Measurements from ENCODE around the gene IKZF4. TPM values are rescaled to one million over a fixed set of nuclear protein-coding genes. Genes with fewer than 3 reads are reported as not detected.
"Not testable (repeated sequence)": the region's sequence is repeated elsewhere in the genome, so short reads cannot be mapped to it uniquely, and the experiment has no call there.

IKZF4 gene
- total RNA-seq, 1 donor: 1.3 TPM

DNA sequence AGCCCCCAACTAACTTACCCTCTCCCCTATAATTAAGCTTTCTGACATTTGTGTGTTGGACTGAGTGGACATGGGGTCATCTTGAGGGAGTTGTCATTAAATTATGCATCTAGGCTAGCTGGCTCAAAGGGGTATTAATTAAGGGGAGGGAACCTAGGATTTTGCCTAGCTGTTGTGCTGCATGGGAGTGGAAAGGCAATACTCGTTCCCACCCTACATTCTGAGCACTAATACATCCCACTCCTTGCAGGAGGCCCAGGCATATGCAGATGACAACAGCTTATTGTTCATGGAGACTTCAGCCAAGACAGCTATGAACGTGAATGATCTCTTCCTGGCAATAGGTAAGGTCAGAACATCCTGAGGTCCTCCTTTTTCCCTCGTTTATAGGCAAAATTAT lies 29.7 kb upstream of the IKZF4 start:
- no peaks in the 10 kb centered on the region for H3K27me3 ChIP-seq (ENCODE audit: insufficient read depth, low read length)
- H3K4me3 ChIP-seq (ENCODE audit: low read length): no peak overlapping the region
- peaks cover 3% of the 10 kb centered on the region for H3K4me1 ChIP-seq (ENCODE audit: insufficient read depth, low read length)
- H3K9me3 ChIP-seq (ENCODE audit: low read depth, low read length): no peaks in the 10 kb centered on the region

DNA sequence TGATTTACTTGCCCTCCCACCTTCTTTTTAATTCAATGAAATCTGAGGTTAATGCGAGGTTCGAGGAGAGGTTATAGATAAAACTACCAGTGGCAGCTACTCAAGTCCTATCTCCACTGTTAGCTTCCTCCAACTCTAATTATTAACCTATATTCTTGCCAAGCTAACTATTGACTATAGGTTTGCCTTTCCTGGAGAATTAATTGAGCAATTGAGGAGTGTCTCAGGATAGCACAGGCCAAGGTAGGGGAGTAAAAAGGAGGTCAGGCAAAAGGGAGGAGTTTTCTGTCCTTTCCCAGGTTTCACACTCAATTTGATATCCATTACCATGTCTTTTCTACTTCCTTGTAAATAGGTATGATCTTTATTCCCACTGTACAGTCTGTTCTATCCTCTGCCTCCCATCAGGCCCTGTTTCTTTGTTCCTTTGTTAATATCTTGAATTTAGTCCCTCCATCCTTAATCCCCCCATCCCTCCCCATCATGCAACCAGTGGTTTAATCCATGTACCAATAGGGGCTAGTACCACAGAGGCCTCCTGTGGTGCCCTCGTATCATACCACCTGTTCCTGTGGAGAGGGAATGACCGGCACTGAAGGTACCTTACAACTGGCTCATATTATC lies 27.5 kb upstream of the IKZF4 start:
- H3K4me3 ChIP-seq (ENCODE audit: low read length): no peak overlapping the region

DNA sequence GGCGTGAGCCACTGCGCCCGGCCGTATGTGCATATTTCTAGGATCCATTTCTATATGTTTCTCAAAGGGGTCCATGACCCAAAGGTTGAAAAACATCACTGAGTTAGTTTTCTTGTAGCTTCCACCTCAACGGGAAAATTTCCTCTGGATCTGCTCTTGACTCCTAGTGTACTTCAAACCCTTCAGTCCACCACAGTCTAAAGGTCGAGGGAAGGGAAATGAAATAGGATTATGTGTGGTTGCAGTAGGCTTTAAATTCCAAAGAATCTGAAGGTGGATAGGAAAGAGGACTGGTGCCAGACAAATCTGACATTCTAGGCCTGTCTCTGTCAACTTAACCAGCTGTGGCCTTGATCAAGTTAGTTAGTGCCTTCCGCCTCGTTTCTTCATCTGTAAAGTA lies 25.5 kb upstream of the IKZF4 start:
- H3K27me3 ChIP-seq (ENCODE audit: insufficient read depth, low read length): no peaks in the 10 kb centered on the region
- no peak overlapping the region for H3K4me3 ChIP-seq (ENCODE audit: low read length)
- H3K4me1 ChIP-seq (ENCODE audit: insufficient read depth, low read length): peaks cover 24% of the 10 kb centered on the region
- H3K9me3 ChIP-seq (ENCODE audit: low read depth, low read length): no peaks in the 10 kb centered on the region

More for the DNA sequence above, 27.5 kb upstream of the IKZF4 start:
- no peaks in the 10 kb centered on the region for H3K9me3 ChIP-seq (ENCODE audit: low read depth, low read length)
- no peaks in the 10 kb centered on the region for H3K27me3 ChIP-seq (ENCODE audit: insufficient read depth, low read length)
- H3K4me1 ChIP-seq (ENCODE audit: insufficient read depth, low read length): peaks cover 24% of the 10 kb centered on the region

DNA sequence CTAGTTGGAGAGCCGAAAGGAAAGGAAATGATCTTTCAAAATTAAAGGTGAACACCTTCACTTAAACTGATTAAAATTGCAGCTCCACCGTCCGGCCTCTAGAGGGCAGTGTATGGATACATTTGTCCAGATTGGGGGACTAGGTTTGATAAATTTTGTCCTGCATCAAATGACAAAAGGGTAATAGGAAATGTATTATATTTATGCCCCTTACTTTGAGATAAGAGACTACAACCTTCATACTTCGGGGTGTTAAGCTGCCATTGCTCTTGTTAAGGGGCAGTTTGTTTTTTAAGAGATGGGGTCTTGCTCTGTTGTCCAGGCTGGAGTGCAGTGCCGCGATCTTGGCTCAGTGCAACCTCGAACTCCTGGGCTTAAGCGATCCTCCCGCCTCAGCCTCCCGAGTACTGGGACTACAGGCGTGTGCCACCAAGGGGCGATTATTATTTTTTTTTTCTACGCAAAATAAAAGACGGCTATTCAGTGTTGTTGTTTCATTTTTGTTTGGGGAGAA lies 24.6 kb upstream of the IKZF4 start:
- H3K9me3 ChIP-seq (ENCODE audit: low read depth, low read length): no peaks in the 10 kb centered on the region
- no peaks in the 10 kb centered on the region for H3K27me3 ChIP-seq (ENCODE audit: insufficient read depth, low read length)
- H3K4me3 ChIP-seq (ENCODE audit: low read length): peak overlapping the region; percentile 41
- H3K4me1 ChIP-seq (ENCODE audit: insufficient read depth, low read length): peaks cover 24% of the 10 kb centered on the region

DNA sequence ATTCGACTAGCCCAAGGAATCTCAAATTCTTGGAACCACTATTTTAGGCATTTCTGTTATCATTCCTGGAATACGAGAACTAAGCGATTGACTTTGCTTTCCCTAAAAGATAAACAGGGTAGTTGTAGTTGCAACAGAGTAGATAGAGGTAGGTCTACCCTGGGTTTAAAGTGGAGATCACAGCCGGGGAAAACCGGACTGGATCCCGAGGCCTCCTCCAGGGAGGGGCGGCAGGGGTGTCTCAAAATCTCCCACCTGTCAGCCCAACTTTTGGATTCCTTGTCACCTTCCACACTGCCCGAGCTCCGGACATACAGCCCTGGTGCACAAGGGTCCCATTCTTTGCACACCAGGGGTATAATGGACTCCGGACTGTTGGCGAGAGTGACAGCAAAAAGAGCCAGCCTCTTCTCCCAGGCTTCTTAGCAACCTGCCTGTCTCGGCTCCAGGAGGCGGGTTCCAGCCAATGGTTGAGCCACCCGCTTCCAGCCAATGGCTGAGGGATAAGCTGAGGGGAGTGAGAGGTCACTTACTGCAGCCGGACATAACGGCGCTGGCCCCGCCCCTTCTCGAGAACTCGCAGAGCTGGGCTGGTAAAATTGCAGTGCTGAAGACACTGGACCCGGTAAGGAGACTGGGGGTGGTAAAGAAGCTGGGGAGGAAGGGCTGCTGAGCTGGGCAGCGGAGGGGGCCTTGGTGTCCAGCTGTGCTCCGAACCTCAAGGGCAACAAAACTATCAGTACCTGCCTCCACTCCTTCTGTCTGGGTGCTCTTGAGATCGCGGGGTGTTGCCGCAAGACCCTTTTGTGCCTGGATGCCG lies 23.9 kb upstream of the IKZF4 start, which contains the start of gene SUOX:
SUOX (plus strand) TSS at position 562 of the 820 bp plus-strand sequence. CDS start 4,946 bp downstream, outside the sequence.
- H3K4me3 ChIP-seq (ENCODE audit: low read length): peak within 1 kb of the TSS; percentile 41
- H3K9me3 ChIP-seq (ENCODE audit: low read depth, low read length): no peaks in the 10 kb centered on the region
- H3K4me1 ChIP-seq (ENCODE audit: insufficient read depth, low read length): peaks cover 24% of the 10 kb centered on the region
- no peaks in the 10 kb centered on the region for H3K27me3 ChIP-seq (ENCODE audit: insufficient read depth, low read length)

DNA sequence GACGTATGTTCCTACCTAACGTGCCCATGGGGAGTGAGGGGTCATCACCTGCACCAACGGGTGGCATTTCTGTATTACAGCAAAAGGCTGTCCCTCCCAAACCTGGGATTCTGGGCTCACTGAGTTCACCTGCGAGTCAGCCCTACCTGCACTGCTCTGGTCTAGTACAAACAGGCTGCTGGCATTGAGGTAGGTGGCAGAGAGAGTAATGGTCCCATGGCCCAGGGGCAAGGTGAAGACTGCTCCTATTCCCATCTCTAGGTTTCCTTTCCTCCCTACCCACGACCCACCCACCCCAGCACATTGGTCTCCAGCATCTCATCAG lies 23.3 kb upstream of the IKZF4 start:
- no peaks in the 10 kb centered on the region for H3K9me3 ChIP-seq (ENCODE audit: low read depth, low read length)
- H3K27me3 ChIP-seq (ENCODE audit: insufficient read depth, low read length): no peaks in the 10 kb centered on the region
- peaks cover 24% of the 10 kb centered on the region for H3K4me1 ChIP-seq (ENCODE audit: insufficient read depth, low read length)
- peak overlapping the region; percentile 41 for H3K4me3 ChIP-seq (ENCODE audit: low read length)

DNA sequence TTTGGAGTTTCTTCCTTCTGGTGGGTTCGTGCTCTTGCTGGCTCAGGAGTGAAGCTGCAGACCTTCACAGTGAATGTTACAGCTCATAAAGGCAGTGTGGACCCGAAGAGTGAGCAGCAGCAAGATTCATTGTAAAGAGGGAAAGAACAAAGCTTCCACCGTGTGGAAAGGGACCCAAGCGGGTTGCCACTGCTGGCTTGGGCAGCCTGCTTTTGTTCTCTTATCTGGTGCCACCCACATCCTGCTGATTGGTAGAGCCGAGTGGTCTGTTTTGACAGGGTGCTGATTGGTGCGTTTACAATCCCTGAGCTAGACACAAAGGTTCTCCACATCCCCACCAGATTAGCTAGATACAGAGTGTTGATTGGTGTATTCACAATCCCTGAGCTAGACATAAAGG lies 21.3 kb upstream of the IKZF4 start:
- not testable (repeated sequence) for H3K27me3 ChIP-seq (ENCODE audit: insufficient read depth, low read length); H3K4me3 ChIP-seq (ENCODE audit: low read length); H3K9me3 ChIP-seq (ENCODE audit: low read depth, low read length)
- H3K4me1 ChIP-seq (ENCODE audit: insufficient read depth, low read length): peaks cover 24% of the 10 kb centered on the region

DNA sequence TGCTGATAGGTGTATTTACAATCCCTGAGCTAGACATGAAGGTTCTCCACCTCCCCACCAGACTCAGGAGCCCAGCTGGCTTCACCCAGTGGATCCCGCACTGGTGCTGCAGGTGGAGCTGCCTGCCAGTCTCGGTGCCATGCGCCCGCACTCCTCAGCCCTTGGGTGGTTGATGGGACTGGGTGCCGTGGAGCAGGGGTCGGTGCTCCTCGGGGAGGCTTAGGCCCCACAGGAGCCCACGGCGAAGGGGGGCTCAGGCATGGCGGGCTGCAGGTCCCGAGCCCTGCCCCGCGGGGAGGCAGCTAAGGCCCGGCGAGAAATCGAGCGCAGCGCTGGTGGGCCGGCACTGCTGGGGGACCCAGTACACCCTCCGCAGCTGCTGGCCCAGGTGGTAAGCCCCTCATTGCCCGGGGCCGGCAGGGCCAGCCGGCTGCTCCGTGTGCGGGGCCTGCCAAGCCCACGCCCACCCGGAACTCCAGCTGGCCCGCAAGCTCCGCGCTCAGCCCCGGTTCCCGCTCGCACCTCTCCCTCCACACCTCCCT lies 20.8 kb upstream of the IKZF4 start:
- not testable (repeated sequence) for H3K9me3 ChIP-seq (ENCODE audit: low read depth, low read length); H3K4me3 ChIP-seq (ENCODE audit: low read length); H3K27me3 ChIP-seq (ENCODE audit: insufficient read depth, low read length)
- peaks cover 24% of the 10 kb centered on the region for H3K4me1 ChIP-seq (ENCODE audit: insufficient read depth, low read length)

DNA sequence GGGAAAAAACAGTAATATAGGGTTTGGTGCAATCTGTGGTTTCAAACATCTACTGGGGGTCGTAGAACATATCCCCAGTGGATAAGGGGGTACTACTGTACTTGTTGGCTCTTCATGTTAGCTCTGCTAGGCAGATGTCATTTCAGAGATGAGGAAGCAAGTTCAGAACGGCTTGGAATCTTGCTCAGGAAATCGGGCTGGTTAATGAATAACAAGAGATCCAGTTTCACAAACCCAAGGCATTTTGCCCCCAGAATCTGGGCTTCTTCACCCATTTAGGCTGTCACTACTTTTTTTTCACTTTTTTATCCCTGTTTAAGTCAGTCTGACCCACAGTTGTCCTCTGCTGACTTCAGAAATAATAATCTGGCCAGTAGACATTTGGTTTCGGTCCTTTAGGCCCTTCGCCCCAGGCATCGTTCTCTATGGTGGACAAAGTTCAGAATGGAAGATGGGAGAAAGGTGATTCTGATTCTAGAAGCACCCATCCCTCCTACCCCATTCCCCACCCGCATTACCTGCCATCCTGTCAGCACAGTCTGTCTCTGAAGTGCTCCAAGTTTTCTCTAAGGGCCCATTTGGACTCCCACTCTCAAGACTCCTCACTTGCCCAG lies 19.2 kb upstream of the IKZF4 start:
- H3K9me3 ChIP-seq (ENCODE audit: low read depth, low read length): no peaks in the 10 kb centered on the region

DNA sequence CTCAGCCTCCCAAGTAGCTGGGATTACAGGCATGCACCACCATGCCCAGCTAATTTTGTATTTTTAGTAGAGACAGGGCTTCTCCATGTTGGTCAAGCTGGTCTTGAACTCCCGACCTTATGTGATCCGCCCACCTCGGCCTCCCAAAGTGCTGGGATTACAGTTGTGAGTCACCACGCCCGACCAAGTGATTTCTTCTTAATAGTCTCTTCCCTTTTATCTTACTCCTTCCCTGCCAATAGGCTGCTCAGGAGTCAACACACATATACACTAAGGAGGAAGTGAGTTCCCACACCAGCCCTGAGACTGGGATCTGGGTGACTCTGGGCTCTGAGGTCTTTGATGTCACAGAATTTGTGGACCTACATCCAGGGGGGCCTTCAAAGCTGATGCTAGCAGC lies 17.5 kb upstream of the IKZF4 start:
- H3K4me3 ChIP-seq (ENCODE audit: low read length); H3K9me3 ChIP-seq (ENCODE audit: low read depth, low read length); H3K27me3 ChIP-seq (ENCODE audit: insufficient read depth, low read length): not testable (repeated sequence)
- H3K4me1 ChIP-seq (ENCODE audit: insufficient read depth, low read length): peaks cover 18% of the 10 kb centered on the region

More for the DNA sequence above, 19.2 kb upstream of the IKZF4 start:
- peaks cover 24% of the 10 kb centered on the region for H3K4me1 ChIP-seq (ENCODE audit: insufficient read depth, low read length)
- no peaks in the 10 kb centered on the region for H3K27me3 ChIP-seq (ENCODE audit: insufficient read depth, low read length)
- H3K4me3 ChIP-seq (ENCODE audit: low read length): no peak overlapping the region

DNA sequence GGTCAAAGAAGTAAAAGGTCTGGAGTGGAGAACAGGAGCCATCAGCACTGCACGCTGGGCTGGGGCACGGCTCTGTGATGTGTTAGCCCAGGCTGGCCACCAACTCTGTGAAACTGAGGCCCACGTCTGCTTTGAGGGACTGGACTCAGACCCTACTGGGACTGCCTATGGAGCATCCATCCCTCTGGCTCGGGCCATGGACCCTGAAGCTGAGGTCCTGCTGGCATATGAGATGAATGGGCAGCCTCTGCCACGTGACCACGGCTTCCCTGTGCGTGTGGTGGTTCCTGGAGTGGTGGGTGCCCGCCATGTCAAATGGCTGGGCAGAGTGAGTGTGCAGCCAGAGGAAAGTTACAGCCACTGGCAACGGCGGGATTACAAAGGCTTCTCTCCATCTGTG lies 16.6 kb upstream of the IKZF4 start:
- Histone ChIP-seq H3K27me3 (ENCODE audit: insufficient read depth, low read length) (no peaks in the 10 kb centered on the region), H3K4me3 (ENCODE audit: low read length) (no peak overlapping the region), H3K9me3 (ENCODE audit: low read depth, low read length) (no peaks in the 10 kb centered on the region), H3K4me1 (ENCODE audit: insufficient read depth, low read length) (peaks cover 18% of the 10 kb centered on the region)

DNA sequence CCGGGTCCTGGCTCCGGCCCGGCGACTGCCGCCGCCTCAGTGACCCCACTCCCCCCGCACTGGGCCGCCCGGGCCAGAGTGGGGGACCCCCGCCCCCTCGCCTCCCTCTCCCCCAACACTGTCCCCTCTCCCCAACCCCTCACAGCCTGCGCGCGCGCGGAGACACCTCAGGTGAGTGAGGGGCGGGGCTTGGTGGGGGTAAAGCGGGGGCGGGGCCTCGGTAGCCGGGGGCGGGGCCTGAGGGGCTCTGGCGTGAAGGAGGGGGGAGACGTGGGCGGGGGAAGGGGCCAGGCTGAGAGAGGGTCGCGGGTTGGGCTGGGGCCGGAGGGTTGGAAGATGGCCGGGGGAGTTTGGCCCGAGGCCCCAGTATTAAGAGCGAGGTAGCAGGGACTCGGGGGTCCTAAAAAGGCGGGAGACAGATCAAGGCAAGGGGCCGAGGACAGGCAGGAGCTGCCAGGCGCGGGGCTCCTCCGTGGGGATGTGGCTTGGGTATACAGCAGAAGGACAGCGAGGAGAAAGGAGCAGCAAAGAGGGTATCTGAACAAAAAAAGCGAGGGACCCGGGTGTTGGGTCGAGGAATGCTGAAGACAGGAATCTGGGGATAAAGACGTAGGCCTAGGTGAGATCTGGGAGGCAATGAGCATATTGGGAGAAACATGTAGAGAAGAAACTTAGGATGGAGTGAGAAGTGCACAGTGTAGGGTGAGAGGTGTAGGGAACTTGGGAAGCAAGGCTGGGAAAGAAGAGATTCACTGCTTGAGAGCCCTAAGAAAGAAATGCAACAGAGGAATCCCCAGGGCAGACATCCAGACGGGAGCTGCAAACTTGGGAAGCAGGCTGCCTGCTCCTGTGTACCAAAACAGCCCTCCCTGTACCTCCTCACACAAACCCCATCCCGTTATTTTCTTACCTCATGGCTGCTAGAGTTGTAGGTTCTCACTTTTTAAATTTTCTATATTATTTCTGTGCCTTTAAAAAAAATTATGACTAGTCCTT lies 13.0 kb upstream of the IKZF4 start:
- H3K9me3 ChIP-seq (ENCODE audit: low read depth, low read length): no peaks in the 10 kb centered on the region
- no peaks in the 10 kb centered on the region for H3K27me3 ChIP-seq (ENCODE audit: insufficient read depth, low read length)
- H3K4me1 ChIP-seq (ENCODE audit: insufficient read depth, low read length): peaks cover 18% of the 10 kb centered on the region
- H3K4me3 ChIP-seq (ENCODE audit: low read length): peak overlapping the region; percentile 36

DNA sequence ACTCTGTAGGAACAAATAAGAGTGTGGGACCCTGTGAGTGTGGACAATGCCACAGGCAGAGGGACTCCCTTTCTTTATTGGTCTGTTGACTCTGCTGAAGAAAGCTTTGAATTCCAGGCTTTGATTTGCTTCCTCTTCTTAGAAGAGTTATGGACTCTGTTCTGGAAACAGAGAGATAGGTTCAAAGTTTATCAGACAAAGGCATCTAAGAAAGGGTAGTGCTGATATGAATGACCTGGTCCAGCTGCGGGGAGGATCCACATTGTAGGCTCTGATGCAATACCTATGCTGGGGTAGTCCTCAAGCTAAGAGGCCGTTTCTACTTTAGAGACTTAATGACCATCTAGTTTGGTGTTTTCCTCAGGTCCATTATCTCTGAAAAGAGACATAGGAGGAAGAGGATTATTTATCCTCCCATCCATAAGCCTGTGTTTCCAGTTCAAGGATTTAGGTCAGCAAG lies 10.7 kb upstream of the IKZF4 start:
- Histone ChIP-seq H3K4me3 (ENCODE audit: low read length) (no peak overlapping the region), H3K4me1 (ENCODE audit: insufficient read depth, low read length) (peaks cover 18% of the 10 kb centered on the region), H3K9me3 (ENCODE audit: low read depth, low read length) (no peaks in the 10 kb centered on the region), H3K27me3 (ENCODE audit: insufficient read depth, low read length) (no peaks in the 10 kb centered on the region)

DNA sequence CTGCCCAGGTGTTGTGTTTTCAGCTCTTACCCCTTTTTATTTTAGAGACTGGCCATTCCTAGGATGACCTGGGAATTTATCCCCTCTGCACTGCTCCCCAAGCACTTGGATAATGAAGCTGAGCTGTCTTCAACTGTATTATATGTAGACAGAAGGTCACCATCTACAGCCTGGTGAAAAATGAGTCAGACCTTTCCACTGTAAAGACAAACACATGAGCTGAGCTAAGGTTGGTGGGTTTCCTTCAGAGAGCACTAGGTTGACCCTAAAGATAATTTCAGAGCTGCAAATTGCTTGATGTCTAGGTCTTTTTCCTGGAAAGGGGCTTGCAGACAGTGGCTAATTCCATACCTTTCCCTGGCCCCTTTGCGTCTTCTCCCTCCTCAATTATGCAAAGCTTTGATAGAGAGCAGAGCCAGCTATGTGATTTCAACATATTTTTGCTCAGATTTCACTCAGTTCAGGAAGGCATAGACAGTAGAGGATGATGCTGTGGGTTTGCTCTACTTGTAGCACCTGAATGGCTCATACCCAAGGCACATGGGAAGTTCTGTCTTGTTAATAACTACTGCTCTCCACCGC lies 9.2 kb upstream of the IKZF4 start:
- H3K9me3 ChIP-seq (ENCODE audit: low read depth, low read length): no peaks in the 10 kb centered on the region
- H3K4me3 ChIP-seq (ENCODE audit: low read length): no peak overlapping the region
- no peaks in the 10 kb centered on the region for H3K27me3 ChIP-seq (ENCODE audit: insufficient read depth, low read length)
- H3K4me1 ChIP-seq (ENCODE audit: insufficient read depth, low read length): peaks cover 10% of the 10 kb centered on the region

Measured in mononuclear cell (primary cell).